GM19455 (cell line): ENCODE data around the gene CMTM2.
"Not testable (repeated sequence)": the region's sequence is repeated elsewhere in the genome, so short reads cannot be mapped to it uniquely, and the experiment has no call there.

ENCODE experiments used
- ATAC-seq: cut with Tn5 transposase; IDR thresholded peaks from one replicate; pipeline ENCODE4 v1.9.1; 2021; ENCODE audit not compliant: unreplicated experiment

The CMTM2 gene

GRCh38 chr16:66581246-66581952 is 2.1 kb downstream of the CMTM2 start:
- ATAC-seq: no peak

- ATAC-seq: no peak
Measured at GRCh38 chr16:66585481-66586239, 6.4 kb downstream of the CMTM2 start.

- ATAC-seq: no peak
Measured at GRCh38 chr16:66587881-66588600, 8.8 kb downstream of the CMTM2 start.

- no peak for ATAC-seq
Measured at GRCh38 chr16:66588981-66589713, 9.9 kb downstream of the CMTM2 start.

GRCh38 chr16:66590322-66590721 is 11.1 kb downstream of the CMTM2 start:
- ATAC-seq: no peak

GRCh38 chr16:66591018-66591417 is 11.8 kb downstream of the CMTM2 start:
- ATAC-seq: no peak

GRCh38 chr16:66592241-66592640 is 13.0 kb downstream of the CMTM2 start:
- no peak for ATAC-seq

- ATAC-seq: no peak
Measured at GRCh38 chr16:66592814-66593213, 13.6 kb downstream of the CMTM2 start.

- ATAC-seq: no peak
Measured at GRCh38 chr16:66594739-66595138, 15.5 kb downstream of the CMTM2 start.

- ATAC-seq: not testable (repeated sequence)
Measured at GRCh38 chr16:66596559-66596958, 17.3 kb downstream of the CMTM2 start.

- ATAC-seq: no peak
Measured at GRCh38 chr16:66596986-66597848, 18.0 kb downstream of the CMTM2 start.

- ATAC-seq: no peak
Measured at GRCh38 chr16:66598111-66598510, 18.8 kb downstream of the CMTM2 start.

GRCh38 chr16:66599726-66600125 is 20.5 kb downstream of the CMTM2 start:
- no peak for ATAC-seq

GRCh38 chr16:66600477-66600876 is 21.2 kb downstream of the CMTM2 start:
- ATAC-seq: no peak

- ATAC-seq: no peak
Measured at GRCh38 chr16:66601471-66601870, 22.2 kb downstream of the CMTM2 start.

- ATAC-seq: no peak
Measured at GRCh38 chr16:66603537-66604375, 24.5 kb downstream of the CMTM2 start.

GRCh38 chr16:66604376-66605176 is 25.3 kb downstream of the CMTM2 start, which contains the start of gene CMTM3:
Gene CMTM3 (plus strand): TSS chr16:66604704. CDS start chr16:66604806, 102 bp downstream.
- ATAC-seq: peak; percentile 64
